CD4-positive, alpha-beta memory T cell (primary cell): ENCODE data around the gene TCEAL5. TPM values are rescaled to one million over a fixed set of nuclear protein-coding genes. Genes with fewer than 3 reads are reported as not detected.

ENCODE experiments used
- CTCF ChIA-PET: fragments of 350-600 bp; sonication (Branson Sonifier 250); formaldehyde crosslinking; loops from one replicate; lab custom pipeline; 2021; ENCODE audit warnings: inconsistent platforms; ENCODE audit not compliant: partially characterized antibody; lab: Charles Lee
- POLR2A ChIA-PET: fragments of 350-600 bp; sonication (Branson Sonifier 250); formaldehyde crosslinking; loops from one replicate; lab custom pipeline; 2021; ENCODE audit not compliant: partially characterized antibody; lab: Charles Lee
- DNase-seq, 5 donors: peaks; one replicate each; pipeline versions ENCODE4 v3.0.0 to v3.0.0-alpha.2; 2020 to 2022; ENCODE audit warnings: mixed read lengths in 1 of 5
- H3K27ac ChIP-seq: one replicate; pipeline ENCODE4 v1.7.0; 2013; ENCODE audit warnings: low read depth, low read length
- H3K27me3 ChIP-seq: 2 replicates; pipeline ENCODE4 v1.7.0; 2013; ENCODE audit warnings: mild to moderate bottlenecking, low read length, moderate library complexity; ENCODE audit not compliant: insufficient read depth
- H3K36me3 ChIP-seq: 2 replicates; pipeline ENCODE4 v1.7.0; 2013; ENCODE audit warnings: mild to moderate bottlenecking, low read length, moderate library complexity; ENCODE audit not compliant: insufficient read depth
- H3K4me1 ChIP-seq: 2 replicates; pipeline ENCODE4 v1.7.0; 2013; ENCODE audit warnings: mild to moderate bottlenecking, low read length, moderate library complexity; ENCODE audit not compliant: insufficient read depth
- H3K4me3 ChIP-seq, 2 donors: one replicate each; pipeline ENCODE4 v1.7.0; 2013; ENCODE audit warnings: low read length in 2 of 2, mild to moderate bottlenecking in 1 of 2
- H3K9me3 ChIP-seq, 2 donors: one replicate each; pipeline ENCODE4 v1.7.0; 2013; ENCODE audit warnings: low read length in 2 of 2, control low read depth in 1 of 2; ENCODE audit not compliant: control insufficient read depth in 1 of 2
- H3K27ac Mint-ChIP-seq, 7 donors: one replicate each; pipeline ENCODE4 v1.8.0; 2020 to 2021; ENCODE audit warnings: mixed read lengths in 7 of 7, mild to moderate bottlenecking in 6 of 7, inconsistent platforms in 3 of 7, moderate library complexity in 3 of 7
- H3K27me3 Mint-ChIP-seq, 2 donors: one replicate each; pipeline ENCODE4 v1.8.0; 2020 to 2021; ENCODE audit warnings: mixed read lengths in 2 of 2
- H3K36me3 Mint-ChIP-seq, 2 donors: one replicate each; pipeline ENCODE4 v1.8.0; 2020 to 2021; ENCODE audit warnings: mixed read lengths in 2 of 2, inconsistent platforms in 1 of 2, mild to moderate bottlenecking in 1 of 2
- H3K4me1 Mint-ChIP-seq, 4 donors: one replicate each; pipeline ENCODE4 v1.8.0; 2020 to 2021; ENCODE audit warnings: mixed read lengths in 4 of 4, mild to moderate bottlenecking in 1 of 4
- H3K4me3 Mint-ChIP-seq, 8 donors: one replicate each; pipeline ENCODE4 v1.8.0; 2020 to 2021; ENCODE audit warnings: mixed read lengths in 8 of 8, mild to moderate bottlenecking in 7 of 8, moderate library complexity in 6 of 8, inconsistent platforms in 3 of 8
- H3K9me3 Mint-ChIP-seq, 8 donors: one replicate each; pipeline ENCODE4 v1.8.0; 2020 to 2021; ENCODE audit warnings: mixed read lengths in 8 of 8, mild to moderate bottlenecking in 5 of 8, inconsistent platforms in 3 of 8, moderate library complexity in 1 of 8
- intact Hi-C: fragments of 100-400 bp; cut with micrococcal nuclease; formaldehyde crosslinking; loops from one replicate; pipeline ENCODE4 v1.15.1; 2023
- polyA plus RNA-seq, 2 donors: library from polyadenylated mRNA; unstranded; fragments of 300-500 nt; fragmentation: Illumina TruSeq; gene quantifications; one replicate each; pipeline ENCODE4 v1.2.3, GENCODE V29; 2021
- total RNA-seq, 2 experiments: library from RNA; stranded (reverse); gene quantifications; one replicate each; pipeline ENCODE4 v1.2.3, GENCODE V29; 2021

The TCEAL5 gene
- total and polyA plus RNA-seq, 4 experiments from 2014 or later, result not detected

- DNase-seq, result no peak
- CTCF ChIA-PET, result no interaction called here
- no peaks in the 10 kb centered on the region for H3K27me3 ChIP-seq
- H3K36me3 ChIP-seq, result no peaks in the 10 kb centered on the region
- Mint-ChIP-seq H3K27ac (no peak overlapping the region), H3K27me3 (peaks cover 0 to 3% of the 10 kb centered on the region in 2 donors), H3K9me3 (peaks cover 0 to 6% (median 4%) of the 10 kb centered on the region in 8 donors), H3K4me3 (no peak overlapping the region), H3K36me3 (no peaks in the 10 kb centered on the region), H3K4me1 (no peaks in the 10 kb centered on the region)
- no peak overlapping the region for H3K4me3 ChIP-seq
- H3K27ac ChIP-seq, result no peak overlapping the region
- H3K4me1 ChIP-seq, result no peaks in the 10 kb centered on the region
- H3K9me3 ChIP-seq, result no peaks in the 10 kb centered on the region
- POLR2A ChIA-PET, result no interaction called here
- intact Hi-C loops, result no loop called here
Measured at GRCh38 chrX:103293118-103293517, 16.6 kb upstream of the TCEAL5 start.

- ChIA-PET CTCF (no interaction called here), POLR2A (no interaction called here)
- Histone ChIP-seq H3K27me3 (no peaks in the 10 kb centered on the region), H3K27ac (no peak overlapping the region), H3K36me3 (no peaks in the 10 kb centered on the region), H3K4me1 (no peaks in the 10 kb centered on the region), H3K4me3 (no peak overlapping the region), H3K9me3 (no peaks in the 10 kb centered on the region)
- Mint-ChIP-seq H3K4me1 (peaks cover 4 to 11% (median 9%) of the 10 kb centered on the region in 4 donors), H3K4me3 (no peak overlapping the region), H3K9me3 (peaks cover 0 to 7% (median under 1%) of the 10 kb centered on the region in 8 donors), H3K36me3 (no peaks in the 10 kb centered on the region), H3K27me3 (peaks cover 21 to 26% of the 10 kb centered on the region in 2 donors), H3K27ac (no peak overlapping the region)
- no peak for DNase-seq
- intact Hi-C loops, result no loop called here
Measured at GRCh38 chrX:103279624-103280023, 3.1 kb upstream of the TCEAL5 start.

GRCh38 chrX:103275947-103276567 lies 493 bp downstream of the TCEAL5 start:
- H3K27ac ChIP-seq, result no peak overlapping the region
- H3K9me3 ChIP-seq, result no peaks in the 10 kb centered on the region
- POLR2A ChIA-PET, result no interaction called here
- H3K36me3 ChIP-seq, result no peaks in the 10 kb centered on the region
- no peaks in the 10 kb centered on the region for H3K36me3 Mint-ChIP-seq
- CTCF ChIA-PET, result no interaction called here
- H3K4me3 ChIP-seq, result no peak overlapping the region
- H3K27ac Mint-ChIP-seq, result no peak overlapping the region
- peaks cover 29 to 34% of the 10 kb centered on the region in 2 donors for H3K27me3 Mint-ChIP-seq
- H3K4me1 Mint-ChIP-seq, result peaks cover 4 to 11% (median 9%) of the 10 kb centered on the region in 4 donors
- intact Hi-C loops, result no loop called here
- peak overlapping the region in 5 of 8 donors; percentile 3 to 76 (median 52) for H3K4me3 Mint-ChIP-seq
- H3K4me1 ChIP-seq, result no peaks in the 10 kb centered on the region
- no peaks in the 10 kb centered on the region for H3K27me3 ChIP-seq
- peaks cover 0 to 2% (median 0%) of the 10 kb centered on the region in 8 donors for H3K9me3 Mint-ChIP-seq
- no peak for DNase-seq

- Histone ChIP-seq H3K4me1 (no peaks in the 10 kb centered on the region), H3K9me3 (no peaks in the 10 kb centered on the region), H3K27me3 (no peaks in the 10 kb centered on the region), H3K27ac (no peak overlapping the region), H3K4me3 (no peak overlapping the region), H3K36me3 (no peaks in the 10 kb centered on the region)
- Mint-ChIP-seq H3K4me1 (peaks cover 4 to 11% (median 9%) of the 10 kb centered on the region in 4 donors), H3K27ac (no peak overlapping the region), H3K9me3 (peaks cover 0 to 2% (median 0%) of the 10 kb centered on the region in 8 donors), H3K4me3 (no peak overlapping the region), H3K27me3 (peaks cover 25 to 27% of the 10 kb centered on the region in 2 donors), H3K36me3 (no peaks in the 10 kb centered on the region)
- CTCF ChIA-PET, result no interaction called here
- no peak for DNase-seq
- intact Hi-C loops, result no loop called here
- POLR2A ChIA-PET, result no interaction called here
Measured at GRCh38 chrX:103274284-103274683, 2.3 kb downstream of the TCEAL5 start.

GRCh38 chrX:103258275-103258674 lies 18.3 kb downstream of the TCEAL5 start:
- Mint-ChIP-seq H3K27me3 (peaks cover 0 to 2% of the 10 kb centered on the region in 2 donors), H3K36me3 (peaks cover 0 to 9% of the 10 kb centered on the region in 2 donors), H3K4me3 (no peak overlapping the region), H3K4me1 (peaks cover 10 to 25% (median 17%) of the 10 kb centered on the region in 4 donors), H3K9me3 (peaks cover 0 to 1% (median 0%) of the 10 kb centered on the region in 8 donors), H3K27ac (no peak overlapping the region)
- no peak for DNase-seq
- Histone ChIP-seq H3K27ac (no peak overlapping the region), H3K4me3 (no peak overlapping the region), H3K9me3 (no peaks in the 10 kb centered on the region), H3K27me3 (no peaks in the 10 kb centered on the region), H3K36me3 (no peaks in the 10 kb centered on the region), H3K4me1 (peaks cover 8% of the 10 kb centered on the region)
- intact Hi-C loops, result no loop called here
- CTCF ChIA-PET, result interaction anchor here (1.4 to 1.9 kb wide), 2 partner anchors 9 to 232 kb away, joined by 3 to 6 read pairs; no protein-coding TSS in a partner anchor
- POLR2A ChIA-PET, result no interaction called here

GRCh38 chrX:103256651-103257050 lies 19.9 kb downstream of the TCEAL5 start:
- intact Hi-C loops, result no loop called here
- peaks cover 0 to 3% (median 0%) of the 10 kb centered on the region in 8 donors for H3K9me3 Mint-ChIP-seq
- peaks cover 0 to 10% of the 10 kb centered on the region in 2 donors for H3K36me3 Mint-ChIP-seq
- Histone ChIP-seq H3K9me3 (no peaks in the 10 kb centered on the region), H3K4me3 (no peak overlapping the region), H3K27me3 (no peaks in the 10 kb centered on the region), H3K4me1 (peaks cover 9% of the 10 kb centered on the region), H3K27ac (no peak overlapping the region), H3K36me3 (no peaks in the 10 kb centered on the region)
- H3K27ac Mint-ChIP-seq, result peak overlapping the region in 1 of 7 donors; percentile 32
- CTCF ChIA-PET, result interaction anchor here (1.4 kb wide), 1 partner anchor 233 kb away, joined by 3 read pairs; no protein-coding TSS in a partner anchor
- DNase-seq, result no peak
- H3K4me1 Mint-ChIP-seq, result peaks cover 13 to 38% (median 18%) of the 10 kb centered on the region in 4 donors
- no peak overlapping the region for H3K4me3 Mint-ChIP-seq
- POLR2A ChIA-PET, result no interaction called here
- peaks cover 0 to 2% of the 10 kb centered on the region in 2 donors for H3K27me3 Mint-ChIP-seq

GRCh38 chrX:103254921-103255493 lies 21.5 kb downstream of the TCEAL5 start, which contains the start of gene TCEAL8:
Gene TCEAL8, minus strand, starts transcription at chrX:103255155. Its CDS starts 1,176 bp downstream, at chrX:103253979.
- peak within 1 kb of the TSS; percentile 73 for H3K27ac ChIP-seq
- H3K36me3 Mint-ChIP-seq, result peaks cover 0 to 10% of the 10 kb centered on the region in 2 donors
- H3K36me3 ChIP-seq, result no peaks in the 10 kb centered on the region
- no peaks in the 10 kb centered on the region for H3K27me3 ChIP-seq
- H3K9me3 Mint-ChIP-seq, result peaks cover 0 to 2% (median 0%) of the 10 kb centered on the region in 8 donors
- H3K9me3 ChIP-seq, result no peaks in the 10 kb centered on the region
- CTCF ChIA-PET, result interaction anchor here (1.3 kb wide), 1 partner anchor 44 kb away, joined by 5 read pairs; no protein-coding TSS in a partner anchor
- H3K27me3 Mint-ChIP-seq, result no peaks in the 10 kb centered on the region
- H3K4me1 Mint-ChIP-seq, result peaks cover 13 to 38% (median 18%) of the 10 kb centered on the region in 4 donors
- peak; percentile 41 to 76 (median 54) for DNase-seq
- POLR2A ChIA-PET, result interaction anchor here (0.6 to 2.0 kb wide), 2 partner anchors 40 to 206 kb away, joined by 3 to 10 read pairs; partner anchors contain the start of gene BEX4
- peaks cover 9% of the 10 kb centered on the region for H3K4me1 ChIP-seq
- intact Hi-C loops, result loop anchor here (2.0 kb wide), 2 partner anchors 40 to 56 kb away; partner anchors contain the start of genes BEX2 and BEX4
- peak within 1 kb of the TSS; percentile 47 to 83 for H3K4me3 ChIP-seq
- peak within 1 kb of the TSS; percentile 91 to 97 (median 95) for H3K27ac Mint-ChIP-seq
- peak within 1 kb of the TSS; percentile 90 to 97 (median 96) for H3K4me3 Mint-ChIP-seq
